ENCODE results near the gene EXOC2.
A peak's percentile ranks its signal among the peaks of the same experiment; 100 is the strongest.

Gene EXOC2

DNA sequence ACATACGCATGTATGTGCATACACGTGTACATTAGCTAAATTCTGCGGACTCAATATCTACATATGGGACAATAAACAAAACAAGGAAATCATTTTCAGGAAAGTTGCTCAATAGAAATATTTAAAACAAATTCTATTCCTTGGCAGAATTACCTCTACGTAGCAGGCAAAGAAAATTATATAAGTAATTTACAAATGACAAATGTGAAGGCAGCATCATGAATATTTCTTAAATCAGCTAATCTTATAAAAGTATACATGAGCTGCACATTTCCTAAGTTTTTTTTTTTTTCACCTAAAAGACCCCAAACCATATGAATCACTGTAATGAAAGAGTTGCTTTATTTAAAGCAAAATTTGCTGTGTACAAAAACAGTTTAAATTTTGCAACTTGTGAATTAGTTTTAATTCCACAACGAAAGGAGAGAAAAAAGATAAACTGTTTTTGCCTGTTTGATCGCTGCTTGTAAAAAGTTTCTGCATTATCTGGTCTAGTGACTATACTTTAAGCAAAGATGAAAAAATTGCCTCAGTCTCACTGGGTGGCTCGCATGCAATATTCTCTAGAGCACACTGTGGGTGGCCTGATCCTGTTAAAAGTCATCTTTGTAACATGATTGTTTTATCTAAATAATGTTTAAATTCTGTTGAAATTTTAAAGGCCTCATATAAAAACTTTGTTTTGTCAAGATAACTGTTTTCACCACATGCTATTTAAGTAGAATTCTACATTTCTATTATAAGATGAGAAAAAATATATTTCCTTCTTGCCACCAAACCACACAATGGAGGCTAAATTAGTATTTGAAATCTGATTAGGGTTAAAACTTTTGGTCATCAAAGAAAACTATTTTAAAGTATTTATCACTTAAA, 93.1 kb downstream of the EXOC2 start:
- peaks cover 0 to 24% of the 10 kb centered on the region in 2 donors for H3K36me3 ChIP-seq (replicated peaks in 1 of 2; ENCODE audit: control insufficient read depth in 2 of 2, insufficient read depth in 2 of 2, low read length in 2 of 2)
- no peak overlapping the region for H3K4ac ChIP-seq (ENCODE audit: low read length)
- no peak overlapping the region for H3K9ac ChIP-seq (ENCODE audit: low read depth, low read length, poor library complexity)
- H3K4me3 ChIP-seq (ENCODE audit: low read length in 2 of 2), result no peak overlapping the region
- H3K18ac ChIP-seq (ENCODE audit: low read length), result no peak overlapping the region
- no peak overlapping the region for H2AFZ ChIP-seq (ENCODE audit: low read length)
- no peaks in the 10 kb centered on the region for H3K9me3 ChIP-seq (replicated peaks in 1 of 2; ENCODE audit: control insufficient read depth in 2 of 2, insufficient read depth in 1 of 2, low read depth in 1 of 2, low read length in 2 of 2)
- no peak overlapping the region for H4K8ac ChIP-seq (ENCODE audit: low read depth, low read length)
- H2BK120ac ChIP-seq (ENCODE audit: low read depth, low read length), result no peak overlapping the region
- H4K91ac ChIP-seq (ENCODE audit: low read depth, low read length, poor library complexity), result no peak overlapping the region
- no CpG with 5 or more reads among the region's 7 CpGs for WGBS, 2 donors (ENCODE audit: extremely low coverage in 2 of 2, insufficient read length in 2 of 2, insufficient replicate concordance in 1 of 2)
- no peak for DNase-seq (ENCODE audit: low spot score)
- H3K79me1 ChIP-seq (ENCODE audit: low read depth, low read length), result no peaks in the 10 kb centered on the region
- no peak overlapping the region for H2BK5ac ChIP-seq (ENCODE audit: low read length)
- no peak overlapping the region for H2BK12ac ChIP-seq (ENCODE audit: low read length)
- H3K27me3 ChIP-seq (ENCODE audit: control insufficient read depth in 3 of 3, insufficient read depth in 3 of 3, low read depth in 1 of 3, low read length in 3 of 3), result peaks cover 0 to 2% (median 0%) of the 10 kb centered on the region in 3 experiments
- H2AK5ac ChIP-seq (ENCODE audit: low read depth, low read length), result no peak overlapping the region
- no peak overlapping the region for H3K23ac ChIP-seq (ENCODE audit: low read depth, low read length, poor library complexity)
- H3K14ac ChIP-seq (ENCODE audit: low read length), result no peak overlapping the region
- no peaks in the 10 kb centered on the region for H3K4me1 ChIP-seq (ENCODE audit: control insufficient read depth in 2 of 2, insufficient read depth in 1 of 2, low read depth in 1 of 2, low read length in 2 of 2)
- H3K4me2 ChIP-seq (ENCODE audit: insufficient read depth, low read length, poor library complexity, severe bottlenecking), result no peak overlapping the region
- no peak overlapping the region for H3K27ac ChIP-seq (replicated peaks; ENCODE audit: low read length)
- H2BK15ac ChIP-seq (ENCODE audit: low read length), result no peak overlapping the region

DNA sequence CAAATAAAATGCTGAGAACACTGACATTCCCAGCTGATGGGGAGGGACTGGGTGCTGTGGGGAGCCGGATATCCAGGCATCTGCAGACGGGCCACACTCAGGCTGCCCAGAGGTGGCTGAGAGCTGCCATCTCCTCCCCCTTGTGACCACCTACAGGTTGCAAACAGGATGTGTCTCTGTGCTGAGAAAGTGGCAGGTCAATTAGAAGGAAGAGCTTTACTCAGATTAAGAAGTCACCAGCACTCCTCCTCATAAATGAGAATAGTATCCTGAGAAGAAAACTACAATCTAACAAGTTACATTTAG, 99.1 kb downstream of the EXOC2 start:
- no peak overlapping the region for H2BK5ac ChIP-seq (ENCODE audit: low read length)
- H3K4ac ChIP-seq (ENCODE audit: low read length), result no peak overlapping the region
- peaks cover 0 to 3% of the 10 kb centered on the region in 2 donors for H3K4me1 ChIP-seq (ENCODE audit: control insufficient read depth in 2 of 2, insufficient read depth in 1 of 2, low read depth in 1 of 2, low read length in 2 of 2)
- no peak overlapping the region for H3K27ac ChIP-seq (replicated peaks; ENCODE audit: low read length)
- no peak overlapping the region for H2BK120ac ChIP-seq (ENCODE audit: low read depth, low read length)
- no peak overlapping the region for H3K9ac ChIP-seq (ENCODE audit: low read depth, low read length, poor library complexity)
- H2AFZ ChIP-seq (ENCODE audit: low read length), result no peak overlapping the region
- no peak overlapping the region for H3K23ac ChIP-seq (ENCODE audit: low read depth, low read length, poor library complexity)
- WGBS, 2 donors (ENCODE audit: extremely low coverage in 2 of 2, insufficient read length in 2 of 2, insufficient replicate concordance in 1 of 2), result no CpG with 5 or more reads among the region's 2 CpGs
- H3K18ac ChIP-seq (ENCODE audit: low read length), result no peak overlapping the region
- no peaks in the 10 kb centered on the region for H3K79me1 ChIP-seq (ENCODE audit: low read depth, low read length)
- H3K14ac ChIP-seq (ENCODE audit: low read length), result no peak overlapping the region
- peaks cover 9 to 47% of the 10 kb centered on the region in 2 donors for H3K36me3 ChIP-seq (replicated peaks in 1 of 2; ENCODE audit: control insufficient read depth in 2 of 2, insufficient read depth in 2 of 2, low read length in 2 of 2)
- H2BK12ac ChIP-seq (ENCODE audit: low read length), result no peak overlapping the region
- no peak for DNase-seq (ENCODE audit: low spot score)
- H4K91ac ChIP-seq (ENCODE audit: low read depth, low read length, poor library complexity), result no peak overlapping the region
- peaks cover 0 to 2% (median 0%) of the 10 kb centered on the region in 3 experiments for H3K27me3 ChIP-seq (ENCODE audit: control insufficient read depth in 3 of 3, insufficient read depth in 3 of 3, low read depth in 1 of 3, low read length in 3 of 3)
- no peaks in the 10 kb centered on the region for H3K9me3 ChIP-seq (replicated peaks in 1 of 2; ENCODE audit: control insufficient read depth in 2 of 2, insufficient read depth in 1 of 2, low read depth in 1 of 2, low read length in 2 of 2)
- H3K4me2 ChIP-seq (ENCODE audit: insufficient read depth, low read length, poor library complexity, severe bottlenecking), result no peak overlapping the region
- H3K4me3 ChIP-seq (ENCODE audit: low read length in 2 of 2), result no peak overlapping the region
- H4K8ac ChIP-seq (ENCODE audit: low read depth, low read length), result no peak overlapping the region
- no peak overlapping the region for H2AK5ac ChIP-seq (ENCODE audit: low read depth, low read length)
- H2BK15ac ChIP-seq (ENCODE audit: low read length), result no peak overlapping the region

DNA sequence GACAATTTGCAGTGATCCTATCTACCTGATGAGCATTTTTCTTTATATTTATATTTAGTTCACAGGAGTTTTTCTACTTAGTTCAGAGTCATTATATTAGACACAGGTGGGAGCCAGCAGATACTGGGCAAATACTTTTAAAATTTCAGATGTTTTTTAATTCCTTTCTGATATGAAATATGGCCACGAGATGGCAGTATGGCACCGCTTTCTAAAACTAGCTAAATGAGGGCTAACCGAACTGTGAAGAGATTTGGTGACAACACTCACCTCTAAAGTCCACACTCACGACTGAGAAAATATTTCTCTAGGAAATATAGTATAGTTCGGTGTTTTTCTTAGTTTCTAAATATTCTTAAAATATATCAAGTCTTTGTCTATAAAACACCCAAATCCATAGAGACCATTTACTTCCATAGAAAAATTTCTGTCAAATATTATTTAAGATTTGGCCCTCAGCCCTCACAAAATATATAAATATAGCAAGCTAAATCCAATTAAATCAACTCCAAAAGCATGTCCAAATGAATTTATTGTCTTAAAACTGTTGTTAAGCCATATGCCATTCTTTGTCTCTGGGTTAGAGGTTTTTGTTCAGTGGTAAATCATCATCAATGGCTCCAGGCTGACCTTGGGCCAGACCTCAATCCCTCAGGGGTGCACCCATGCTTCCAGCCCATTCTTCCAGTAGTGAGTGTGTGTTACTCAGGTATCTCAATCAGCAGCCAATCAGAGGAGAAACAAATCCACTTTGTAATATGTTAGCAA, 99.6 kb downstream of the EXOC2 start:
- peaks cover 0 to 2% (median 0%) of the 10 kb centered on the region in 3 experiments for H3K27me3 ChIP-seq (ENCODE audit: control insufficient read depth in 3 of 3, insufficient read depth in 3 of 3, low read depth in 1 of 3, low read length in 3 of 3)
- no peaks in the 10 kb centered on the region for H3K9me3 ChIP-seq (replicated peaks in 1 of 2; ENCODE audit: control insufficient read depth in 2 of 2, insufficient read depth in 1 of 2, low read depth in 1 of 2, low read length in 2 of 2)
- no peak overlapping the region for H3K4me2 ChIP-seq (ENCODE audit: insufficient read depth, low read length, poor library complexity, severe bottlenecking)
- no peak overlapping the region for H3K4ac ChIP-seq (ENCODE audit: low read length)
- H3K4me3 ChIP-seq (ENCODE audit: low read length in 2 of 2), result no peak overlapping the region
- H2AFZ ChIP-seq (ENCODE audit: low read length), result no peak overlapping the region
- H4K8ac ChIP-seq (ENCODE audit: low read depth, low read length), result no peak overlapping the region
- no CpG with 5 or more reads among the region's 5 CpGs for WGBS, 2 donors (ENCODE audit: extremely low coverage in 2 of 2, insufficient read length in 2 of 2, insufficient replicate concordance in 1 of 2)
- H3K9ac ChIP-seq (ENCODE audit: low read depth, low read length, poor library complexity), result no peak overlapping the region
- H3K14ac ChIP-seq (ENCODE audit: low read length), result no peak overlapping the region
- H2AK5ac ChIP-seq (ENCODE audit: low read depth, low read length), result no peak overlapping the region
- DNase-seq (ENCODE audit: low spot score), result peak; percentile 58
- H2BK12ac ChIP-seq (ENCODE audit: low read length), result no peak overlapping the region
- H3K36me3 ChIP-seq (replicated peaks in 1 of 2; ENCODE audit: control insufficient read depth in 2 of 2, insufficient read depth in 2 of 2, low read length in 2 of 2), result peaks cover 9 to 52% of the 10 kb centered on the region in 2 donors
- no peak overlapping the region for H3K18ac ChIP-seq (ENCODE audit: low read length)
- H3K27ac ChIP-seq (replicated peaks; ENCODE audit: low read length), result no peak overlapping the region
- H2BK5ac ChIP-seq (ENCODE audit: low read length), result no peak overlapping the region
- no peak overlapping the region for H3K23ac ChIP-seq (ENCODE audit: low read depth, low read length, poor library complexity)
- peaks cover 0 to 3% of the 10 kb centered on the region in 2 donors for H3K4me1 ChIP-seq (ENCODE audit: control insufficient read depth in 2 of 2, insufficient read depth in 1 of 2, low read depth in 1 of 2, low read length in 2 of 2)
- H4K91ac ChIP-seq (ENCODE audit: low read depth, low read length, poor library complexity), result no peak overlapping the region
- no peak overlapping the region for H2BK15ac ChIP-seq (ENCODE audit: low read length)
- H2BK120ac ChIP-seq (ENCODE audit: low read depth, low read length), result no peak overlapping the region
- H3K79me1 ChIP-seq (ENCODE audit: low read depth, low read length), result no peaks in the 10 kb centered on the region

DNA sequence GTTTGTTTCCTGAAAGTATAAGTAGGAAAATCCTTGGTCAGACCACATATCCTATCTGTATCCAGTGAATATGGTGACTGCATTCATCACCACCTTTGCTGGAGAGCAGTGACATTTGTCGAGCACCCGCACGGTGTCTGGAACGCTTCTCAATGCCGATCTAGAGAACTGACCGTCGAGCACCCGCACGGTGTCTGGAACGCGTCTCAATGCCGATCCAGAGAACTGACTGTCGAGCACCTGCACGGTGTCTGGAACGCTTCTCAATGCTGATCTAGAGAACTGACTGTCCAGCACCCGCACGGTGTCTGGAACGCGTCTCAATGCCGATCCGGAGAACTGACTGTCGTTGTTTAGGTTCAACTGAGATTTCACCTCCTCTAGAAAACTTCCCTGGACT, 103.8 kb downstream of the EXOC2 start:
- no peak overlapping the region for H2BK12ac ChIP-seq (ENCODE audit: low read length)
- no peak overlapping the region for H2AFZ ChIP-seq (ENCODE audit: low read length)
- H2AK5ac ChIP-seq (ENCODE audit: low read depth, low read length), result no peak overlapping the region
- no peak overlapping the region for H3K9ac ChIP-seq (ENCODE audit: low read depth, low read length, poor library complexity)
- H3K27ac ChIP-seq (replicated peaks; ENCODE audit: low read length), result no peak overlapping the region
- H3K23ac ChIP-seq (ENCODE audit: low read depth, low read length, poor library complexity), result no peak overlapping the region
- H3K27me3 ChIP-seq (ENCODE audit: control insufficient read depth in 3 of 3, insufficient read depth in 3 of 3, low read depth in 1 of 3, low read length in 3 of 3), result no peaks in the 10 kb centered on the region
- H3K4me1 ChIP-seq (ENCODE audit: control insufficient read depth in 2 of 2, insufficient read depth in 1 of 2, low read depth in 1 of 2, low read length in 2 of 2), result peaks cover 0 to 8% of the 10 kb centered on the region in 2 donors
- no peak overlapping the region for H3K4me3 ChIP-seq (ENCODE audit: low read length in 2 of 2)
- no peak overlapping the region for H2BK15ac ChIP-seq (ENCODE audit: low read length)
- H3K4me2 ChIP-seq (ENCODE audit: insufficient read depth, low read length, poor library complexity, severe bottlenecking), result no peak overlapping the region
- WGBS, 2 donors (ENCODE audit: extremely low coverage in 2 of 2, insufficient read length in 2 of 2, insufficient replicate concordance in 1 of 2), result no CpG with 5 or more reads among the region's 22 CpGs
- H4K8ac ChIP-seq (ENCODE audit: low read depth, low read length), result no peak overlapping the region
- no peaks in the 10 kb centered on the region for H3K9me3 ChIP-seq (replicated peaks in 1 of 2; ENCODE audit: control insufficient read depth in 2 of 2, insufficient read depth in 1 of 2, low read depth in 1 of 2, low read length in 2 of 2)
- H3K4ac ChIP-seq (ENCODE audit: low read length), result no peak overlapping the region
- H3K14ac ChIP-seq (ENCODE audit: low read length), result no peak overlapping the region
- H3K18ac ChIP-seq (ENCODE audit: low read length), result no peak overlapping the region
- peaks cover 9 to 36% of the 10 kb centered on the region in 2 donors for H3K36me3 ChIP-seq (replicated peaks in 1 of 2; ENCODE audit: control insufficient read depth in 2 of 2, insufficient read depth in 2 of 2, low read length in 2 of 2)
- no peaks in the 10 kb centered on the region for H3K79me1 ChIP-seq (ENCODE audit: low read depth, low read length)
- H2BK120ac ChIP-seq (ENCODE audit: low read depth, low read length), result no peak overlapping the region
- H2BK5ac ChIP-seq (ENCODE audit: low read length), result no peak overlapping the region
- DNase-seq (ENCODE audit: low spot score), result no peak
- H4K91ac ChIP-seq (ENCODE audit: low read depth, low read length, poor library complexity), result no peak overlapping the region
